Fibroblast of peridontal ligament (primary cell): ENCODE results near the gene USP54.

Experiments used
- DNase-seq: peaks from one replicate; pipeline ENCODE4 v3.0.0-alpha.2; 2010; ENCODE audit errors: extremely low read depth

Gene USP54

GRCh38 chr10:73465978-73466726 lies 125.0 kb downstream of the USP54 start:
- DNase-seq = no peak

- DNase-seq = no peak
Observed at GRCh38 chr10:73460897-73461296, 130.2 kb downstream of the USP54 start.

GRCh38 chr10:73459683-73460314 lies 131.3 kb downstream of the USP54 start:
- DNase-seq = peak; percentile 7

- no peak for DNase-seq
Observed at GRCh38 chr10:73456187-73456890, 134.8 kb downstream of the USP54 start.

- DNase-seq = no peak
Observed at GRCh38 chr10:73449113-73449512, 142.0 kb downstream of the USP54 start.

- no peak for DNase-seq
Observed at GRCh38 chr10:73448384-73448783, 142.8 kb downstream of the USP54 start.
